A673 (cell line): ENCODE data around the gene UXS1.

ENCODE experiments used
- EZH2 ChIP-seq: fragments of 200-600 bp; sonication (generic); IDR thresholded peaks from 2 replicates; pipeline ENCODE4 v1.6.1; 2017; ENCODE audit warnings: borderline replicate concordance, low read depth, mild to moderate bottlenecking, mixed read lengths, antibody characterized with exemption, low read length; ENCODE audit not compliant: poor library complexity, severe bottlenecking
- TF ChIP-seq, protein P1 (sequence below): fragments of 300-800, 200-600 bp; sonication (generic); conservative IDR thresholded peaks from 2 replicates; pipeline ENCODE4 v1.5.1; 2017; ENCODE audit warnings: low read depth, mild to moderate bottlenecking, antibody characterized with exemption, low read length, moderate library complexity, mixed read lengths

DNA sequence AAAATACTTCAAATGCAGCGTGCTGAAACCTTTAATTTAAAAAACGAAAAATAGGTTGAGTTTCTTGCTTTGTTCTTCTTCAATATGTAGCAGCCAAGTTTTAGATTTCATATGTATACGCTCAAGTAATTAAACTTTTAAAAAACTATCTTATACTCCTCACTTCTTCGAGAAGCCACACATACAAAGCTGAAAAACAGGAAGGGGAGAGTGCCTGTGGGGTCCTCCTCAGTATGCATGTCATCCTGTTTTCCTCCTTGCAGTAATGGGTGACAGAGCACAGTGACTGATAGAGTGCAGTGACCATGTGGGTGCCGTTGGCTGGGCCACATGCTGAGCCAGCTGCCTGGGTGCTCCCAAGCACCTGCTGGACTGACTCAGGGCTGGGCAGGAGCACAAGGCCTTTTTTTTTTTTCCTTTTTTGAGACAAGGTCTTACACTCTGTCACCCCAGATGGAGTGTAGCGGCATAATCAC is 33.3 kb downstream of the UXS1 start:
- TF ChIP-seq EZH2, result no peak
- TF ChIP-seq, protein P1, sequence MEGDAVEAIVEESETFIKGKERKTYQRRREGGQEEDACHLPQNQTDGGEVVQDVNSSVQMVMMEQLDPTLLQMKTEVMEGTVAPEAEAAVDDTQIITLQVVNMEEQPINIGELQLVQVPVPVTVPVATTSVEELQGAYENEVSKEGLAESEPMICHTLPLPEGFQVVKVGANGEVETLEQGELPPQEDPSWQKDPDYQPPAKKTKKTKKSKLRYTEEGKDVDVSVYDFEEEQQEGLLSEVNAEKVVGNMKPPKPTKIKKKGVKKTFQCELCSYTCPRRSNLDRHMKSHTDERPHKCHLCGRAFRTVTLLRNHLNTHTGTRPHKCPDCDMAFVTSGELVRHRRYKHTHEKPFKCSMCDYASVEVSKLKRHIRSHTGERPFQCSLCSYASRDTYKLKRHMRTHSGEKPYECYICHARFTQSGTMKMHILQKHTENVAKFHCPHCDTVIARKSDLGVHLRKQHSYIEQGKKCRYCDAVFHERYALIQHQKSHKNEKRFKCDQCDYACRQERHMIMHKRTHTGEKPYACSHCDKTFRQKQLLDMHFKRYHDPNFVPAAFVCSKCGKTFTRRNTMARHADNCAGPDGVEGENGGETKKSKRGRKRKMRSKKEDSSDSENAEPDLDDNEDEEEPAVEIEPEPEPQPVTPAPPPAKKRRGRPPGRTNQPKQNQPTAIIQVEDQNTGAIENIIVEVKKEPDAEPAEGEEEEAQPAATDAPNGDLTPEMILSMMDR, result no peak
